DMS153 treated with DMSO at 0.1 percent for 48 hours (cell line): ENCODE results near the gene SKOR1.

Source experiments
- DNase-seq: peaks from one replicate; lab custom pipeline; 2025; ENCODE audit not compliant: unreplicated experiment; lab: John Stamatoyannopoulos, UW

Gene SKOR1

GRCh38 chr15:67824976-67825880 is at the start of gene SKOR1:
TSS of gene SKOR1 (plus strand) at chr15:67825509. CDS start at chr15:67825603, 94 bp downstream.
- no peak for DNase-seq

DNA sequence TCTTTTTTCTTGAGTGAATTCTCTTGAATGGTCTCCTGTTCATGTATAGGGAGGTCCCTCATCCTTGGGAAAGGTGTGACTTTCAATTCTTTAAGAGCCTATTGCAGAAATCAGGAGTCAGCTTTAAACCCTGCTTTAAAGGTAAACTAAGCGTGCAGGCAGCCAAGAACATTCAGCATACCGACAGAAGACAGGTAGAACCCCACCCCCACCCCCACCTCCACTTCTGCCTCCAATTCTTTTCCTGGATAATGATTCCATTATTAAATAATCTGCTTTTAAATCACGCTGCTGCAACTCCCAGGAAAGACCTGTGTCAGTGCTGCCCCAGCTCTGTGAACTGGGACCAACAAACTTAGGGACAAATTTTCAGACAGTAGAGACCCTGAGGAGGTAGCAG is 49.3 kb upstream of the SKOR1 start:
- DNase-seq, result no peak

DNA sequence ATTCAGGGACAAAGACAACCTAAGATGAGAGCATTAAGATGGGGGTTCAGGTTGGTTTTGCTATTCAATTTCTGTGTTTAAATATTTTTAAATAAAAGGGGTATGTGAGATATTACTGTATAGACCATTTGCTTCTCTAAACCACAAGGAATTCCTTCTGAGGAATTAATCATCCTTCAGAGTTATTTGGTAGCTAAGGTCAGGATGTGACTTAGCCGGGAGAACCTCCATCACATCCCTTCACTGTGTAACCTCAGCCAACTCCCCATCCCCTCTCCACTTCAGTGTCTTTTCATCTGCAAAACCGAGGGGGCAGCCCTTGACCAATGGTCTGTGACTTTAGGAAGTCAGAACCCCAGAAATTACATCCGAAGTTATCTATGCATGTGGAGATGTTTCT is 48.7 kb upstream of the SKOR1 start:
- DNase-seq, result no peak

DNA sequence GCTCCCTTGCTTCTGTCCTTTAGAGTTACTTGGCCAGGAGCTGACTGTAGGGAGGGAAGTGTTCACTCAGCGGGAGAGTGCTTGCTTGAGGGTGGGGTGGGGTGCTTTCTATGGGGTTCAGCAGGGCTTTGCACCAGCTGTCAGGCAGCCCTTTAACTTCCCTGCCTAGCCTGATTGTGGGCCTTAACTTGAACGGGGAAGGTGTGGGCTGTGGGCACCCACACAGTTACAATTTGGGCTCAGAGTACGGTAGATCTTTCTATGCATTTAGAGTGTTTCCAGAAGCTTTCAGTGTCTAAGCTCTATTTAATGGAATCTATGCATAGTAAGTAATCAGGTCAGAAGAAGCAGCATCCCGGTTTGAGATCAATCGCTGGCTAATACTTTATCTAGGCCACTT is 48.2 kb upstream of the SKOR1 start:
- no peak for DNase-seq

DNA sequence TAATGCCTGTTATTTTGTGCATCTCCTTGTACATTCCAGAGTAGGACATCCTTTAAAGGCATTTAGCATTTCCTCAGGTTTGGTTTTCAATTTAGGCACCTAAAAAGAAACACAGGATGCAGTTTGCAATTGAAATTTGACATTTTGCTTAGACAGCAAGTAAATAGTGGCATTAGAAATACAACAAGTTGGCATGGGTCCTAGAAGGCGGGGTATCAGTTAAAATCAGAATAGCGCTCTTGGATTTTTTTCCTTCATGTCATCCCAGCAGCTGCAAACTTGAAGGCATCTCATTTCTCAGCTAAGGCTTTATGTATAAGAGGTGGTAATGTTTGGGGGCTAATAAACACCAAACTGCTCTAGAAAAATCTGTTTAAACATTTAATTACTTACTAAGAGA is 47.5 kb upstream of the SKOR1 start:
- DNase-seq, result no peak

DNA sequence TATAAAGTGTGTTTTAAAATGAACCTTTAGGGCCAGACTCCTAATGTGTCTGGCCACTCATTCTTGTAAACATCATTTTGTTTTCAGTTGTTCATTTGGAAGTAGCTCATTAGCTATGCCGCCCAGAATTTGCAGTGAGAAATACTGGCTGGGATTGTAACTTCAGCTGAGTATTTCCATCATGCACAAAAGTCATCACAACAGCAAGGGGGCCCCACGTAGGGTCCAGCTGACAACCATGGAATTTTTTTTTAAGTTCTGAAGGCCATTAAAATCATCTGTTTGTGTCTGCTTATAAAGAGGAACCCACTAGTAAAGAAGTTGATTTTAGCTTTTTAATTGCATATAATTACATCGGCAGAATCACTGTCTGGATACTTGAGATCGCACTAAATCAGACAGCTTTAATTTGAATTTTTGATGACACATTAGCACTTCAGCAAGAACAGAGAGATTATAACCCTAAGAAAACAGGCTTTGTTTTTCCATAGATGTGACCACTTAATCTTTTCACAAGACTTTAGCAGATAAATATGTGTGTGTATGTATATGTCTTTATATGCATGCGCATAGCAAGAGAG is 46.3 kb upstream of the SKOR1 start:
- DNase-seq, result no peak

- no peak for DNase-seq
Measured at GRCh38 chr15:67779549-67780111, 45.7 kb upstream of the SKOR1 start.

GRCh38 chr15:67781061-67781460 is 44.2 kb upstream of the SKOR1 start:
- no peak for DNase-seq

- DNase-seq, result no peak
Measured at GRCh38 chr15:67781907-67782690, 43.2 kb upstream of the SKOR1 start.

- no peak for DNase-seq
Measured at GRCh38 chr15:67782691-67782991, 42.7 kb upstream of the SKOR1 start.

DNA sequence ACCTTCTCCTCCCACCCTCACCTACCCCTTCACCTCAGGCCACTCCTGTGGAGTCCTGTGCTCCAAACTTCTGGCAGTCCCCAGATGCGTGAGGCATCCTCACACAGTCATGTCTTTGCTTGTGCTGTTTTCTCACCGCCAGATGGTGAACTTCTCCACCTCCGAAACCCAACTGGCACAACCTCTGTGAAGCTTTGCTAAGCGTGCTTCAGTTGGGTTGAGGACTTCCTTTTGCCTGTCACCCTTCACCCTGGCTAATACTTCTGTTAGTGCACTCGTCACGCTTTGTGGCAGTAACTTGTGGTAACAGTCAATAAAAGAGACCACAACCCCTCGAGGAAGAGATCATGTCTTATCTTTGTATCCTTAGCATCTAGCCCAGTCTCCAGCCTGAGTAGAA is 42.0 kb upstream of the SKOR1 start:
- no peak for DNase-seq

- no peak for DNase-seq
Measured at GRCh38 chr15:67784090-67784781, 41.1 kb upstream of the SKOR1 start.

DNA sequence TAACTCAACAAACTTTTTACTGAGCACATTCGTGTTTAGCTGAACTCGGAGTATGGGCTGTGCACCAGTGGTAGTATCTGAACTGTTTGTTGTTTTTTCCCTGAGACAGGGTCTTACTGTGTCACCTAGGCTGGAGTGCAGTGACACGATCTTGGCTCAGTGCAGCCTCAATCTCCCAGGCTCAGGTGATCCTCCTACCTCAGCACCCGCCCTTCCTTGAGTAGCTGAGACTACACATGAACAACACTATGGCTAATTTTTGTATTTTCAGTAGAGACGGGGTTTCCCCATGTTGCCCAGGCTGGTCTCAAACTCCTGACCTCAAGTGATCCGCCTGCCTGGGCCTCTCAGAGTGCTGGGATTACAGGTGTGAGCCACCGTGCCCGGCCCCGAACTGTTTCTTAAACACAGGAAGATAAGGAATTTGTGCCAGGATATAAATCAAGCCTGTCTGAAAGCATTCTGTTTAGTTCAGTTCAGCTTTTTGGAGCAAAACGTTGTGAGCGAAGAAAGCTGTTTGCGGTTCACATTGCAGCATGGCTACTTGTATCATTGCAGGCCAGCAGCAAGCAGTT is 40.4 kb upstream of the SKOR1 start:
- DNase-seq, result no peak

DNA sequence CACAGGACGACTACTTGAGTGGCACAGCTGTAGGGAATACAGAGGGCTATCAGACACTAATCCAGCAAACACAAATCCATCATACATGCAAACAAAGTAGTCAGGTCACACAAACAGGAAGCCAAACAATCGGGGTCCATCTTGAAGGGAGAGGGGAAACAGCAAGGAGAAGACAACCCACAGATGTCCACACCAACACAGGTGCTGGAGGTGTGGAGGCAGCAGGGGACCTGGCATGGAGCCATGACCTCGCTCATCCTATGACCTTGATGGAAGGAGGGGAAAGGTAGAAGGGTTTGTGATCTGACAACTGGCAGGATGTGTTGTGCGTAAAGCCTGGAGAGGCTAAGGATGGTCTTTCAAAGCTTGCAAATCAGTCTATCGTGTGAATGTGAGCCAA is 39.9 kb upstream of the SKOR1 start:
- no peak for DNase-seq

DNA sequence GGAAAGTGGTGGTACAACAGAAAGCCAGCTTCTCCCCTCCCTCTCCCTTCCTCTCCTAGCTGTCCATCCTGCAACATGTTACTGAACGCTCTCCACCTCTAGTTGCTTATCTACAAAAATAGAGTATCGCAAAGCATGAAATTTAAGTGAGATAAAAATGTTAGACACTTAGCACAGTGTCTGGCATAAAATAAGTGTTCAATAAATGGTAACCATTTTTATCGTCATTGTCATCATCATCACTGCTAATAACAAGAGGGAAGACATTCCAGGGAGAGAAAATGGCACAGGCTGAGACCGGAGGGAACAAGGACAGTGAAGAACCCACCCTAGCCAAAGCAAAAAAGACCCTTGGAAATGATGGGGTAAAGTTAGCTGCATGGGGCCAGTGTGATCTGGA is 38.7 kb upstream of the SKOR1 start:
- no peak for DNase-seq

DNA sequence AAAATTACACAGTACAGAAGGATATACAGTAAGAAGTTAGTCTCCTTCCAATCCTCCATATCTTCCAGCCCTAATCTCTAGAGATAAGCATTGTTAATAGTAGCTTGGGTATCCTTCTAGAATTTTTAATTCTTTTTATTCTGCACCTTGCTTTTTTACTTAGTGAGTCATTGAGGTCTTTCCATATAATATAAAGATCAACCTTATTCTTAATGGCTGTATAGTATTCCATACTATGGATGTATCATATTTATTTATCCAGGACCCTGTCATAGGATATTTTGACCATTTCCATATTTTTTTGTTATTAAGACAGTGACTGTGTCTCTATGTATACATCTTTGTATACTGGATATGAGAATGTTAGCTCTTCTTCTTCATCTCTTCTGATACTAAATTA is 36.3 kb upstream of the SKOR1 start:
- DNase-seq, result no peak

- DNase-seq, result no peak
Measured at GRCh38 chr15:67790610-67791319, 34.5 kb upstream of the SKOR1 start.

DNA sequence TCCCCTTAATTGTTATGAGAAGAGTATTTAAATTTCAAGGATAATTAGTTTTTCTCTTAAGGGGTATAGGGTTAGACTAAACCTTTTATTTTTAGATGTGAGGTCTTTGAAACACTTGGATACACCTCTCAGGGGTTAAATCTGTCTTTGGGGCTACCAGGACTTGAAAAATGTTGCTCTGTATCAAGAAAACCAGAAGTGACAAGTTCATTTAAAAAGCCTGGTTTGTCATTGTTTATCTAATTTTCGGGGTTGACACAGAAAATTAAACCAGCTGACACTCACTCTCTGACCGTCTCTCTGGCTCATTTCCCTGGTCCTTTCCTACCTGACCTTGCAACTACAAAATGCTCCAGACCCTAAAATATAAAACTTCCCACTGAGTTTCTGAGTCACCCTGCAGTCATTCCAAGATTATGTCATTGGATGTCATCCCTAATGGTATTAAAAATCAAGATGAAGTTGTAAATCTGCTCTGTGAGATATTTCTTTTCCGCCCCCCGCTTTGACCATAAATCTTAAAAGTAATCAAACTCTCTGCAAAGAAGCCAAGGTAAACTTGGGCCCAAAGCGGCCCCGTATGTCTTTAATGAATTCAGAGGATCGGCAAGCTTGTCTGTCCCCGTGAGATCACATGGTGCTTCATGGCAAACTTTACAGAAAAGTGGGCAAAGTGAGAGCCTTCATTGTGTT is 32.9 kb upstream of the SKOR1 start:
- no peak for DNase-seq

- no peak for DNase-seq
Measured at GRCh38 chr15:67794832-67795574, 30.3 kb upstream of the SKOR1 start.
